ENCODE measurements around the gene TFPI. TPM values are rescaled to one million over a fixed set of nuclear protein-coding genes. Genes with fewer than 3 reads are reported as not detected.

The TFPI gene
- total and polyA plus RNA-seq, 7 donors: 2.3 to 83.1 (median 29.3) TPM

GRCh38 chr2:187532333-187533120, 21.7 kb downstream of the TFPI start:
- WGBS, 2 donors: 93% methylated on average over 14 of the region's 14 CpGs
- no peak for TF ChIP-seq CTCF (IDR thresholded peaks at IDR 0.05)
- no peak for TF ChIP-seq EP300 (IDR thresholded peaks at IDR 0.05)
- no peak for TF ChIP-seq POLR2A (IDR thresholded peaks at IDR 0.05)
- no peak for TF ChIP-seq POLR2AphosphoS5 (IDR thresholded peaks at IDR 0.05)
- no peak overlapping the region for H3K4me3 ChIP-seq
- H3K27me3 ChIP-seq: no peaks in the 10 kb centered on the region
- intact Hi-C loops (cut with DNase I): no loop called here
- H3K9me3 ChIP-seq: no peaks in the 10 kb centered on the region
- H3K4me1 ChIP-seq: no peaks in the 10 kb centered on the region
- no peaks in the 10 kb centered on the region for H3K36me3 ChIP-seq
- H3K27ac ChIP-seq: no peak overlapping the region
- DNase-seq: no peak

- Histone ChIP-seq H3K4me3 (no peak overlapping the region), H3K36me3 (no peaks in the 10 kb centered on the region), H3K9me3 (no peaks in the 10 kb centered on the region), H3K4me1 (no peaks in the 10 kb centered on the region), H3K27ac (no peak overlapping the region), H3K27me3 (no peaks in the 10 kb centered on the region)
- no peak for DNase-seq
- intact Hi-C loops (cut with DNase I): no loop called here
- TF ChIP-seq CTCF (IDR thresholded peaks at IDR 0.05) (no peak), POLR2AphosphoS5 (IDR thresholded peaks at IDR 0.05) (no peak), POLR2A (IDR thresholded peaks at IDR 0.05) (no peak), EP300 (IDR thresholded peaks at IDR 0.05) (no peak)
- 82 to 91% methylated on average over 7 of the region's 7 CpGs for WGBS, 2 donors
These were observed 24.1 kb downstream of the TFPI start for GRCh38 chr2:187529977-187530721.

GRCh38 chr2:187529248-187529976, 24.8 kb downstream of the TFPI start:
- Histone ChIP-seq H3K4me3 (no peak overlapping the region), H3K36me3 (no peaks in the 10 kb centered on the region), H3K27me3 (no peaks in the 10 kb centered on the region), H3K9me3 (no peaks in the 10 kb centered on the region), H3K27ac (no peak overlapping the region), H3K4me1 (no peaks in the 10 kb centered on the region)
- intact Hi-C loops (cut with DNase I): no loop called here
- TF ChIP-seq CTCF (IDR thresholded peaks at IDR 0.05): no peak
- TF ChIP-seq POLR2A (IDR thresholded peaks at IDR 0.05): no peak
- 94% methylated on average over 3 of the region's 3 CpGs for WGBS, 2 donors
- no peak for DNase-seq

GRCh38 chr2:187528042-187528441, 26.2 kb downstream of the TFPI start:
- Histone ChIP-seq H3K9me3 (no peaks in the 10 kb centered on the region), H3K4me3 (no peak overlapping the region), H3K27me3 (no peaks in the 10 kb centered on the region), H3K4me1 (no peaks in the 10 kb centered on the region), H3K36me3 (no peaks in the 10 kb centered on the region), H3K27ac (no peak overlapping the region)
- intact Hi-C loops (cut with DNase I): no loop called here
- 41 to 73% methylated on average over 1 of the region's 1 CpG for WGBS, 2 donors
- no peak for DNase-seq
- no peak for TF ChIP-seq EP300 (IDR thresholded peaks at IDR 0.05)
- TF ChIP-seq CTCF (IDR thresholded peaks at IDR 0.05): no peak
- no peak for TF ChIP-seq POLR2A (IDR thresholded peaks at IDR 0.05)
- no peak for TF ChIP-seq POLR2AphosphoS5 (IDR thresholded peaks at IDR 0.05)
